Prostate gland (tissue), 2 donors: ENCODE results near the gene HNF4A. TPM values are rescaled to one million over a fixed set of nuclear protein-coding genes. Genes with fewer than 3 reads are reported as not detected.
"Not testable (repeated sequence)": the region's sequence is repeated elsewhere in the genome, so short reads cannot be mapped to it uniquely, and the experiment has no call there.

Source experiments
- DNase-seq: peaks from one replicate; pipeline ENCODE4 v3.0.0-alpha.2; 2019; ENCODE audit warnings: low spot score
- H3K27ac ChIP-seq, 2 donors: fragments of 200-600 bp; sonication (generic); 2 replicates each; pipeline ENCODE4 v1.5.1; 2017 to 2019
- H3K27me3 ChIP-seq: fragments of 200-600 bp; sonication (generic); replicated peaks from 2 replicates; pipeline ENCODE4 v1.5.1; 2019; ENCODE audit not compliant: insufficient read depth
- H3K36me3 ChIP-seq, 2 donors: fragments of 200-600 bp; sonication (generic); 1 replicate in 1 of 2; 2 replicates in 1 of 2; pipeline versions ENCODE4 v1.5.1 to v1.8.1; 2017 to 2019
- H3K4me1 ChIP-seq: fragments of 200-600 bp; sonication (generic); replicated peaks from 2 replicates; pipeline ENCODE4 v1.5.1; 2019
- H3K4me3 ChIP-seq, 2 donors: fragments of 200-600 bp; sonication (generic); 2 replicates each; pipeline ENCODE4 v1.5.1; 2017 to 2019
- H3K9me3 ChIP-seq: fragments of 200-600 bp; sonication (generic); 2 replicates; pipeline ENCODE4 v1.5.1; 2017
- POLR2A ChIP-seq: fragments of 450-650 bp; IDR thresholded peaks from one replicate; pipeline ENCODE4 v1.6.1; 2016; ENCODE audit warnings: antibody characterized with exemption, mild to moderate bottlenecking
- POLR2AphosphoS5 ChIP-seq: sonication (generic); formaldehyde crosslinking; IDR thresholded peaks from one replicate; pipeline ENCODE4 v1.6.1; 2017; ENCODE audit warnings: antibody characterized with exemption
- WGBS: methylation state at CpG from one replicate; pipeline ENCODE4 v1.1.5; 2018; 5-methylcytosine and 5-hydroxymethylcytosine counted together
- intact Hi-C: fragments of 100-400 bp; cut with DNase I; formaldehyde crosslinking; loops from one replicate; pipeline ENCODE4 v1.14.2; 2022
- total RNA-seq, 2 donors: library from RNA; depleted of rRNA; stranded (reverse); fragments of >200 nt; gene quantifications; one replicate each; pipeline ENCODE4 v1.1.0, GENCODE V29; 2016
- TF ChIP-seq, protein P1 (sequence below), 4 experiments: fragments of 200-600 bp in 2 of 4; fragments of 450-650 bp in 2 of 4; sonication (generic) in 2 of 4; IDR thresholded peaks; 1 replicate in 3 of 4; 2 replicates in 1 of 4; pipeline ENCODE4 v1.5.1; 2016 to 2019; ENCODE audit warnings: antibody characterized with exemption in 4 of 4, mild to moderate bottlenecking in 2 of 4, moderate library complexity in 2 of 4

The HNF4A gene
- total RNA-seq, 2 donors from 2014 or later = not detected

DNA sequence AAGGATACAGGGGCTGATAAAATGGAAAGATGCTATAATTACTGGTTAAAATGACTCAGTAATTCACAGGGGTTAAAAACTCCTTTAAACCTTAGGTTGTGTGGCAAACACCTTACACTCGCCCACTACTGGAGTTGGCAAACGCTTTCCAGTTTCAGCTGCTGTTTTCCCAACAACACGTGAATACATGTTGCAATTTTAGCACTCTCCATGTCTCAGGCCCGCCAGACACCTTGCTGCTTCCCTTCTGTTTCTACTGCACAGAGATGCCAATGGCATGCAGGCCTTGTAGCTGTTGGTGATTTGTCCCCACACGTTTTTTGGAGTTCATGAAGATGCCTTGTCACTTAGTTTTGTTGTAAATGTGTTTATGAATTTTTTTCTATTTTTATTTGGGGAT is 114.8 kb downstream of the HNF4A start:
- no peak for TF ChIP-seq POLR2AphosphoS5
- TF ChIP-seq, protein P1, sequence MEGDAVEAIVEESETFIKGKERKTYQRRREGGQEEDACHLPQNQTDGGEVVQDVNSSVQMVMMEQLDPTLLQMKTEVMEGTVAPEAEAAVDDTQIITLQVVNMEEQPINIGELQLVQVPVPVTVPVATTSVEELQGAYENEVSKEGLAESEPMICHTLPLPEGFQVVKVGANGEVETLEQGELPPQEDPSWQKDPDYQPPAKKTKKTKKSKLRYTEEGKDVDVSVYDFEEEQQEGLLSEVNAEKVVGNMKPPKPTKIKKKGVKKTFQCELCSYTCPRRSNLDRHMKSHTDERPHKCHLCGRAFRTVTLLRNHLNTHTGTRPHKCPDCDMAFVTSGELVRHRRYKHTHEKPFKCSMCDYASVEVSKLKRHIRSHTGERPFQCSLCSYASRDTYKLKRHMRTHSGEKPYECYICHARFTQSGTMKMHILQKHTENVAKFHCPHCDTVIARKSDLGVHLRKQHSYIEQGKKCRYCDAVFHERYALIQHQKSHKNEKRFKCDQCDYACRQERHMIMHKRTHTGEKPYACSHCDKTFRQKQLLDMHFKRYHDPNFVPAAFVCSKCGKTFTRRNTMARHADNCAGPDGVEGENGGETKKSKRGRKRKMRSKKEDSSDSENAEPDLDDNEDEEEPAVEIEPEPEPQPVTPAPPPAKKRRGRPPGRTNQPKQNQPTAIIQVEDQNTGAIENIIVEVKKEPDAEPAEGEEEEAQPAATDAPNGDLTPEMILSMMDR (IDR thresholded peaks at IDR 0.05) = no peak
- TF ChIP-seq POLR2A = no peak
- Histone ChIP-seq H3K9me3 (no peaks in the 10 kb centered on the region), H3K27ac (no peak overlapping the region), H3K36me3 (no peaks in the 10 kb centered on the region), H3K27me3 (no peaks in the 10 kb centered on the region), H3K4me1 (no peaks in the 10 kb centered on the region), H3K4me3 (no peak overlapping the region)
- no peak for DNase-seq
- intact Hi-C loops = no loop called here
- WGBS = 54% methylated on average over 5 of the region's 5 CpGs

DNA sequence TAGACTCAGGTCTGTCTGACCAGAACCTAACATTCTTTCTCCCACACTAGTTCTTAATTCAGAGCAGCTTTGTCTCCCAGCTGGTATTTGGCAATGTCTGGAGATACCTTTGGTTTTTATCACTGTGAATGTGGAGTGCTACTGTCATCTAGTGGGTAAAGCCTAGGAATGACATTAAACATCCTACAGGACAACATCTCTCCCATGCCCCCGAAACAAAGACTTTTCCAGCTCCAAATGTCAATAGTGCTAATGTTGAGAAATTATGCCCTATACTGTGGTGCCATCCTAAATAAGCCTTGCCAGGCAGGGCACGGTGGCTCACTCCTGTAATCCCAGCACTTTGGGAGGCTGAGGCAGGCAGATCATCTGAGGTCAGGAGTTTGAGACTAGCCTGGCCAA is 116.0 kb downstream of the HNF4A start:
- intact Hi-C loops = no loop called here
- no peaks in the 10 kb centered on the region for H3K4me1 ChIP-seq
- WGBS = 45% methylated on average over 2 of the region's 2 CpGs
- no peak overlapping the region for H3K27ac ChIP-seq
- H3K27me3 ChIP-seq = no peaks in the 10 kb centered on the region
- DNase-seq = no peak
- no peak overlapping the region for H3K4me3 ChIP-seq
- H3K9me3 ChIP-seq = no peaks in the 10 kb centered on the region
- TF ChIP-seq POLR2A = no peak
- TF ChIP-seq, protein P1 (IDR thresholded peaks at IDR 0.05) = peak in 3 of 4 experiments; percentile 22 to 52 (median 45)
- H3K36me3 ChIP-seq = no peaks in the 10 kb centered on the region

DNA sequence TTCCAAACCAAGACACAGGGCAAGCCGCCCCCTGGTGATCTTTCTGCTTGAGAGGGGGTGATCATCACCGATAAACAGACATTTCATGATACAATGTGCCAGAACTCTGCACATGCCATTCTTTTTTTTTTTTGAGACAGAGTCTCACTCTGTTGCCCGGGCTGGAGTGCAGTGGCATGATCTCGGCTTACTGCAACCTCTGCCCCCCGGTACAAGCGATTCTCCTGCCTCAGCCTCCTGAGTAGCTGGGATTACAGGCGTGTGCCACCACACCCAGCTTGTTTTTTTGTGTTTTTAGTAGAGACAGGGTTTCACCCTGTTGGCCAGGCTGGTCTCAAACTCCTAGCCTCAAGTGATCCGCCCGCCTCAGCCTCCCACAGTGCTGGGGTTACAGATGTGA is 116.8 kb downstream of the HNF4A start:
- DNase-seq, H3K4me3 ChIP-seq, H3K27me3 ChIP-seq, H3K27ac ChIP-seq, H3K9me3 ChIP-seq, intact Hi-C loops, H3K4me1 ChIP-seq, H3K36me3 ChIP-seq: not testable (repeated sequence)
- 83% methylated on average over 9 of the region's 9 CpGs for WGBS

DNA sequence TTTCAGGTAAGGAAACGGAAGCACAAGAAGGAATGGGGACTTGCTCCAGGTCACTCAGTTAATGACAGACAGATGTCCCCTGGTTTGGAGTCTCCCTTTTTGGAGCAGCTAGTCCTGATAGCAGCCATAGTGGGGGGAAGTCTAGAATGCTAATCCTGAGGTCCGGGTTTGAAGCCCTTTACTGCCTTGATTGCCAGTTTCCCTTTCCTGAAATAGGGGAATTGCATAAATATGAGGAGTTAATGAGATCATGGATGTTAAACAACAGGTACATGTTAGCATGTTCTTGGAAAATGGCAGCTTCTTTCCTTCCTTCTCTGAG is 119.8 kb downstream of the HNF4A start:
- no peaks in the 10 kb centered on the region for H3K9me3 ChIP-seq
- H3K27ac ChIP-seq = peak overlapping the region; percentile 90
- no peak for DNase-seq
- H3K4me3 ChIP-seq = peak overlapping the region; percentile 83 to 95
- no peak for TF ChIP-seq POLR2A
- TF ChIP-seq, protein P1 (IDR thresholded peaks at IDR 0.05) = no peak
- TF ChIP-seq POLR2AphosphoS5 = no peak
- H3K4me1 ChIP-seq = no peaks in the 10 kb centered on the region
- intact Hi-C loops = loop anchor here (2.0 to 5.0 kb wide), 3 partner anchors 45 to 207 kb away; no protein-coding TSS in a partner anchor
- 11% methylated on average over 2 of the region's 2 CpGs for WGBS
- no peaks in the 10 kb centered on the region for H3K27me3 ChIP-seq
- H3K36me3 ChIP-seq = no peaks in the 10 kb centered on the region

- Histone ChIP-seq H3K27me3 (no peaks in the 10 kb centered on the region), H3K27ac (peak within 1 kb of the TSS; percentile 90), H3K9me3 (no peaks in the 10 kb centered on the region), H3K4me3 (peak within 1 kb of the TSS; percentile 83 to 95), H3K4me1 (no peaks in the 10 kb centered on the region), H3K36me3 (no peaks in the 10 kb centered on the region)
- intact Hi-C loops = loop anchor here (2.0 to 5.0 kb wide), 3 partner anchors 45 to 206 kb away; no protein-coding TSS in a partner anchor
- 3% methylated on average over 55 of the region's 55 CpGs for WGBS
- DNase-seq = peak; percentile 87
- TF ChIP-seq, protein P1 (IDR thresholded peaks at IDR 0.05) = peak in 3 of 4 experiments; percentile 61 to 82 (median 78)
- TF ChIP-seq POLR2A (peak; percentile 97), POLR2AphosphoS5 (peak; percentile 98)
These were observed 120.4 kb downstream of the HNF4A start, which contains the start of gene TTPAL for GRCh38 chr20:44475694-44476560. TTPAL (plus strand) TSS chr20:44475874; CDS start chr20:44480000, 4,126 bp downstream.
